Heart left ventricle (tissue), 16 donors: ENCODE measurements around the gene KHK. TPM values are rescaled to one million over a fixed set of nuclear protein-coding genes. Genes with fewer than 3 reads are reported as not detected.

Experiments used
- ATAC-seq, 4 donors: fragments of 200-7000 bp; cut with Tn5 transposase; one replicate each; pipeline ENCODE4 v1.9.1; 2020 to 2022; ENCODE audit warnings: moderate library complexity in 4 of 4, mild to moderate bottlenecking in 3 of 4, moderate number of reproducible peaks in 1 of 4
- DNase-seq, 5 donors: peaks; one replicate each; pipeline ENCODE4 v3.0.0-alpha.2; 2020
- H3K27ac ChIP-seq, 12 donors: fragments of 200-600 bp; sonication (generic) in 4 of 12; one replicate each; pipeline versions ENCODE4 v1.5.0 to v1.8.0; 2016 to 2022; ENCODE audit warnings: mild to moderate bottlenecking in 2 of 12
- H3K27me3 ChIP-seq, 9 donors: fragments of 200-600 bp; sonication (generic) in 2 of 9; one replicate each; pipeline versions ENCODE4 v1.5.1 to v1.8.0; 2016 to 2022; ENCODE audit warnings: mild to moderate bottlenecking in 3 of 9
- H3K36me3 ChIP-seq, 9 donors: fragments of 200-600 bp; sonication (generic) in 2 of 9; one replicate each; pipeline versions ENCODE4 v1.5.0 to v1.8.0; 2018 to 2022; ENCODE audit warnings: mild to moderate bottlenecking in 2 of 9
- H3K4me1 ChIP-seq, 12 donors: fragments of 200-600 bp; sonication (generic) in 4 of 12; one replicate each; pipeline versions ENCODE4 v1.5.0 to v1.8.0; 2016 to 2022; ENCODE audit warnings: mild to moderate bottlenecking in 3 of 12
- H3K4me3 ChIP-seq, 12 donors: fragments of 200-600 bp; sonication (generic) in 4 of 12; one replicate each; pipeline versions ENCODE4 v1.5.0 to v1.8.0; 2017 to 2022; ENCODE audit warnings: mild to moderate bottlenecking in 9 of 12, moderate library complexity in 4 of 12
- H3K9me3 ChIP-seq, 12 donors: fragments of 200-600 bp; sonication (generic) in 4 of 12; one replicate each; pipeline versions ENCODE4 v1.5.0 to v1.8.0; 2016 to 2022; ENCODE audit warnings: mild to moderate bottlenecking in 1 of 12
- POLR2A ChIP-seq, 2 donors: fragments of 450-650 bp; IDR thresholded peaks; one replicate each; pipeline ENCODE4 v1.6.1; 2017; ENCODE audit warnings: antibody characterized with exemption in 2 of 2, mild to moderate bottlenecking in 2 of 2, moderate library complexity in 2 of 2
- WGBS, 4 donors: extraction: QIAGEN DNeasy Blood & Tissue Kit in 2 of 4; methylation state at CpG; one replicate each; pipeline versions ENCODE4 v1.1.5 to v1.1.7; 2013 to 2018; 5-methylcytosine and 5-hydroxymethylcytosine counted together
- intact Hi-C, 10 donors: fragments of 100-400 bp; cut with DNase I; formaldehyde crosslinking; loops; one replicate each; pipeline versions ENCODE4 v1.11.1 to v1.14.2; 2022
- polyA plus RNA-seq, 2 donors: library from polyadenylated mRNA; stranded (reverse); fragments of 200-250 nt; gene quantifications; one replicate each; pipeline ENCODE4 v1.2.3, GENCODE V29; 2013
- total RNA-seq, 9 donors: library from RNA; depleted of rRNA in 2 of 9; stranded (reverse); fragments of >200 nt in 2 of 9; fragmentation: NEBNext Ultra II Directional in 3 of 9; extraction: Animal tissue kit (Norgen Biotek cat#: 25700) in 3 of 9; gene quantifications; one replicate each; pipeline versions ENCODE4 v1.1.0 to v1.2.4, GENCODE V29; 2016 to 2023
- TF ChIP-seq, protein P1 (sequence below), 12 donors: fragments of 200-600 bp; sonication (generic) in 4 of 12; IDR thresholded peaks; one replicate each; pipeline versions ENCODE4 v1.5.0 to v1.8.0; 2018 to 2022; ENCODE audit warnings: antibody characterized with exemption in 12 of 12, mild to moderate bottlenecking in 5 of 12
- donor health status: ischemic (EF 13 %, LVEDD 7.1; RV severe dilation, severe dysfunction).
- donor health status: healthy with polysubstance abuse.
- donor health status: DM: no; HTN: yes; CAD: no.
- donor health status: DM: no; HTN: no; CAD: no.
- donor health status: ischemic (EF 25% LVEDD 6.9; RV normal size, moderate dysfunction).
- donor health status: ischemic (EF 25% LVEDD 5.7; RV mildly dilated, moderate dysfunction).
- donor health status: healthy.
- donor health status: DM: yes; HTN: yes; CAD: no.
- donor health status: ischemic (EF 35%, LVEDD 5.7; RV mildly dilated, moderate dysfunction).
- donor health status: nonischemic (EF 11% LVEDD 7.7; RV severe dilation, severe dysfunction).
- donor health status: DM: yes; HTN: yes; CAD: no.
- donor health status: PGD.
- donor health status: ischemic (EF 29% LVEDD 5.4; RV normal size, mild dysfunction).
- donor health status: nonischemic (EF 23%, LVEDD 6.1; RV moderate dilation, normal function).

The KHK gene
- total and polyA plus RNA-seq, 11 donors: 0.89 to 3.9 (median 1.8) TPM

- Histone ChIP-seq H3K27ac (peak within 1 kb of the TSS; percentile 47 to 95 (median 90)), H3K27me3 (no peaks in the 10 kb centered on the region), H3K9me3 (no peaks in the 10 kb centered on the region), H3K36me3 (peaks cover 0 to 33% (median 26%) of the 10 kb centered on the region in 9 donors), H3K4me1 (peaks cover 0 to 25% (median 12%) of the 10 kb centered on the region in 12 donors), H3K4me3 (peak within 1 kb of the TSS; percentile 73 to 97 (median 91))
- TF ChIP-seq, protein P1, sequence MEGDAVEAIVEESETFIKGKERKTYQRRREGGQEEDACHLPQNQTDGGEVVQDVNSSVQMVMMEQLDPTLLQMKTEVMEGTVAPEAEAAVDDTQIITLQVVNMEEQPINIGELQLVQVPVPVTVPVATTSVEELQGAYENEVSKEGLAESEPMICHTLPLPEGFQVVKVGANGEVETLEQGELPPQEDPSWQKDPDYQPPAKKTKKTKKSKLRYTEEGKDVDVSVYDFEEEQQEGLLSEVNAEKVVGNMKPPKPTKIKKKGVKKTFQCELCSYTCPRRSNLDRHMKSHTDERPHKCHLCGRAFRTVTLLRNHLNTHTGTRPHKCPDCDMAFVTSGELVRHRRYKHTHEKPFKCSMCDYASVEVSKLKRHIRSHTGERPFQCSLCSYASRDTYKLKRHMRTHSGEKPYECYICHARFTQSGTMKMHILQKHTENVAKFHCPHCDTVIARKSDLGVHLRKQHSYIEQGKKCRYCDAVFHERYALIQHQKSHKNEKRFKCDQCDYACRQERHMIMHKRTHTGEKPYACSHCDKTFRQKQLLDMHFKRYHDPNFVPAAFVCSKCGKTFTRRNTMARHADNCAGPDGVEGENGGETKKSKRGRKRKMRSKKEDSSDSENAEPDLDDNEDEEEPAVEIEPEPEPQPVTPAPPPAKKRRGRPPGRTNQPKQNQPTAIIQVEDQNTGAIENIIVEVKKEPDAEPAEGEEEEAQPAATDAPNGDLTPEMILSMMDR (IDR thresholded peaks at IDR 0.05): no peak
- peak in 1 of 2 donors; percentile 63 for TF ChIP-seq POLR2A (IDR thresholded peaks at IDR 0.05)
- peak; percentile 82 to 88 (median 84) for ATAC-seq
- 0% methylated on average over 41 to 67 of the region's 67 CpGs for WGBS, 4 donors
- intact Hi-C loops: loop anchor here in 6 of 10 donors (1.0 to 5.0 kb wide), 10 partner anchors 18 to 81 kb away; partner anchors contain the start of genes KHK (in 4 of the 6), OST4 (in 2 of the 6), MAPRE3 (in 1 of the 6) and TMEM214 (in 1 of the 6)
- peak; percentile 94 to 97 (median 95) for DNase-seq
Observed at GRCh38 chr2:27050996-27051901, 35.3 kb upstream of the KHK start, which contains the start of gene AGBL5. TSS of gene AGBL5 (plus strand) at chr2:27051668. CDS start at chr2:27052959, 1,291 bp downstream.

DNA sequence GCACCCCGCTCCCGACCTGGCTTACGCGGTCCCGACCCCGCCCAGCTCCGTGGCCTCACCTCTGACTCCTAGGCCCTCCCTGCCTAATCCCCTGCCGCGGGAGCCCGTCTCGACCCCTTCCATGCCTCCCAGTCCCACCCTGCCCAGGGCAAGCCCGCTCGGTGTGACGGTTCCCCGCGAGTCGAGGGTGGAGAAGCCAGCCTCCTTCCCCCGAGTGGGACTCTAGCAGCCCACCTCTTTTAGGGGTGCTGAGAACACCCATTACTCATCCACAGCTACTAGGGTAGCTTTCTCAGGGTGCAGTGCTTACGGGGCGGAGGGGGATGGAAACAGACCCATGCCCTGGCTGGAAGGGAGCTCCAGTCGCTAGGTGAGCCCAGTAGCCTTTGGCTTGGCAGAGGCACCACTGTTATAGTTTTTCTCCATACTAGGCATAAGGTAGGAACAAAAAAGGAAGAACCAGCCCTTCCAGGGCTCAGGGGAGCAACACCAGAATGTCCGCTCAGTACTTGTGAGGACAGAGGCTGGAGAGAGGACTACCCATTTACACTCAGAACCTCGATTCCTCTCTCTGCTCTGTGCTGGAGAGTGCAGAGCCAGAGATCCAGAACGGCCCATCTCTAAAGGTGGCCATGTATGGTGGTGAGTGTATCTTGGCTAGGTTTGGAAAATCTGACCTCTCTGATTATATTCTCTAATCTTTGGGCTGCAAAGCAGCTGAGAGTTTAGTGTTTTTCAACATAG, 34.5 kb upstream of the KHK start:
- TF ChIP-seq, protein P1 (IDR thresholded peaks at IDR 0.05): no peak
- TF ChIP-seq POLR2A (IDR thresholded peaks at IDR 0.05): no peak
- intact Hi-C loops: loop anchor here in 6 of 10 donors (1.0 to 5.0 kb wide), 6 partner anchors 19 to 35 kb away; partner anchors contain the start of genes KHK (in 3 of the 6) and OST4 (in 2 of the 6)
- ATAC-seq: no peak
- Histone ChIP-seq H3K36me3 (peaks cover 0 to 41% (median 34%) of the 10 kb centered on the region in 9 donors), H3K9me3 (no peaks in the 10 kb centered on the region), H3K4me1 (peaks cover 0 to 25% (median 12%) of the 10 kb centered on the region in 12 donors), H3K4me3 (peak overlapping the region; percentile 73 to 97 (median 91)), H3K27me3 (no peaks in the 10 kb centered on the region), H3K27ac (peak overlapping the region; percentile 43 to 95 (median 90))
- 5 to 13% (median 8%) methylated on average over 8 to 24 of the region's 24 CpGs for WGBS, 4 donors
- peak in 3 of 5 donors; percentile 49 to 76 (median 51) for DNase-seq

GRCh38 chr2:27053321-27053720, 33.3 kb upstream of the KHK start:
- Histone ChIP-seq H3K27me3 (no peaks in the 10 kb centered on the region), H3K27ac (no peak overlapping the region), H3K4me3 (no peak overlapping the region), H3K36me3 (peaks cover 0 to 53% (median 46%) of the 10 kb centered on the region in 9 donors), H3K4me1 (peaks cover 0 to 25% (median 12%) of the 10 kb centered on the region in 12 donors), H3K9me3 (no peaks in the 10 kb centered on the region)
- TF ChIP-seq, protein P1 (IDR thresholded peaks at IDR 0.05): no peak
- no peak for TF ChIP-seq POLR2A (IDR thresholded peaks at IDR 0.05)
- intact Hi-C loops: loop anchor here in 1 of 10 donors (5.0 kb wide), 1 partner anchor 34 kb away; the partner anchor contains the start of gene KHK
- WGBS, 4 donors: 83 to 94% (median 87%) methylated on average over 11 of the region's 11 CpGs
- peak in 1 of 5 donors; percentile 19 for DNase-seq
- ATAC-seq: no peak
